Measurements from ENCODE around the gene CLIP1.
"Not testable (repeated sequence)": the region's sequence is repeated elsewhere in the genome, so short reads cannot be mapped to it uniquely, and the experiment has no call there.

GRCh38 chr12:122376751-122377150 lies 45.7 kb downstream of the CLIP1 start:
- not testable (repeated sequence) for TF ChIP-seq CTCF (IDR thresholded peaks at IDR 0.05; ENCODE audit: insufficient read depth, low read length, poor library complexity, severe bottlenecking); EZH2phosphoT487 (conservative IDR thresholded peaks at IDR 0.05; ENCODE audit: low read length)
